ENCODE measurements around the gene SLC29A2. TPM values are rescaled to one million over a fixed set of nuclear protein-coding genes. Genes with fewer than 3 reads are reported as not detected.
A peak's percentile ranks its signal among the peaks of the same experiment; 100 is the strongest.

The SLC29A2 gene
- total RNA-seq (10 to 100 TPM; 16.2 to 22.8 TPM), polyA plus RNA-seq (ENCODE audit: insufficient read length in 6 of 6) (10 to 100 TPM in 1 of 6 donors, 1 to 10 TPM in 5; 7.4 to 10.9 (median 8.9) TPM)
- long read RNA-seq, donor 1: 0 reads
- long read RNA-seq, donor 2: 0 reads
- long read RNA-seq, donor 3, partial matches to known transcripts: 0 of 2 reads
- long read RNA-seq, donor 3, other reads (novel, unspliced or antisense): 0 of 2 reads
- long read RNA-seq, donor 4, partial matches to known transcripts: 0 of 3 reads
- long read RNA-seq, donor 4, other reads (novel, unspliced or antisense): 1 of 3 reads
- long read RNA-seq, donor 5, partial matches to known transcripts: 0 of 2 reads
- long read RNA-seq, donor 5, other reads (novel, unspliced or antisense): 0 of 2 reads
- long read RNA-seq, donor 6: 0 reads
- long read RNA-seq, donor 7, partial matches to known transcripts: 0 of 2 reads
- long read RNA-seq, donor 7, other reads (novel, unspliced or antisense): 0 of 2 reads
- long read RNA-seq, donor 8, partial matches to known transcripts: 0 of 2 reads
- long read RNA-seq, donor 8, other reads (novel, unspliced or antisense): 0 of 2 reads
- long read RNA-seq, donor 9: 0 reads
- long read RNA-seq, donor 10, partial matches to known transcripts: 4 of 11 reads
- long read RNA-seq, donor 10, other reads (novel, unspliced or antisense): 4 of 11 reads
- long read RNA-seq, donor 11, partial matches to known transcripts: 0 of 3 reads
- long read RNA-seq, donor 11, other reads (novel, unspliced or antisense): 0 of 3 reads
- long read RNA-seq, donor 12, partial matches to known transcripts: 0 of 1 reads
- long read RNA-seq, donor 12, other reads (novel, unspliced or antisense): 0 of 1 reads

- intact Hi-C loops (cut with DNase I): no loop called here
- peaks cover 0 to 55% of the 10 kb centered on the region in 2 donors for H3K27me3 ChIP-seq
Observed at GRCh38 chr11:66371627-66372415, at the start of gene SLC29A2. TSS of gene SLC29A2 (minus strand) at chr11:66371760. CDS start at chr11:66371591, 169 bp downstream.

GRCh38 chr11:66420671-66421476 lies 49.3 kb upstream of the SLC29A2 start, which contains the start of gene NPAS4:
TSS of gene NPAS4 (plus strand) at chr11:66421035. CDS start at chr11:66421180, 145 bp downstream.
- no peaks in the 10 kb centered on the region for H3K36me3 ChIP-seq
- no peak for ATAC-seq

More at GRCh38 chr11:66371627-66372415, at the start of gene SLC29A2:
- H3K27ac ChIP-seq: peak within 1 kb of the TSS; percentile 82 to 83
- DNase-seq (peak; percentile 46 to 95 (median 84)), ATAC-seq (peak; percentile 93)
- peaks cover 5 to 20% of the 10 kb centered on the region in 2 donors for H3K4me1 ChIP-seq
- no peaks in the 10 kb centered on the region for H3K9me3 ChIP-seq
- H3K36me3 ChIP-seq: peaks cover 0 to 5% of the 10 kb centered on the region in 2 donors
- TF ChIP-seq CTCF (IDR thresholded peaks at IDR 0.05): no peak
- peak within 1 kb of the TSS; percentile 65 to 66 for H3K4me3 ChIP-seq

GRCh38 chr11:66419825-66420224 lies 48.3 kb upstream of the SLC29A2 start:
- H3K4me1 ChIP-seq: peaks cover 0 to 4% of the 10 kb centered on the region in 2 donors
- peaks cover 13 to 63% of the 10 kb centered on the region in 2 donors for H3K27me3 ChIP-seq
- intact Hi-C loops (cut with DNase I): no loop called here
- ATAC-seq: no peak
- no peaks in the 10 kb centered on the region for H3K36me3 ChIP-seq
- H3K9me3 ChIP-seq: no peaks in the 10 kb centered on the region
- no peak for TF ChIP-seq CTCF (IDR thresholded peaks at IDR 0.05)
- H3K27ac ChIP-seq: no peak overlapping the region
- H3K4me3 ChIP-seq: no peak overlapping the region
- no peak for DNase-seq

More at GRCh38 chr11:66420671-66421476, 49.3 kb upstream of the SLC29A2 start, which contains the start of gene NPAS4:
- H3K4me3 ChIP-seq: no peak within 1 kb of the TSS
- H3K9me3 ChIP-seq: no peaks in the 10 kb centered on the region
- H3K27ac ChIP-seq: no peak within 1 kb of the TSS
- DNase-seq: no peak
- H3K4me1 ChIP-seq: peaks cover 0 to 4% of the 10 kb centered on the region in 2 donors
- H3K27me3 ChIP-seq: peaks cover 13 to 53% of the 10 kb centered on the region in 2 donors
- no peak for TF ChIP-seq CTCF (IDR thresholded peaks at IDR 0.05)
- intact Hi-C loops (cut with DNase I): no loop called here

GRCh38 chr11:66418986-66419308 lies 47.4 kb upstream of the SLC29A2 start:
- no peaks in the 10 kb centered on the region for H3K36me3 ChIP-seq
- H3K27me3 ChIP-seq: peaks cover 13 to 72% of the 10 kb centered on the region in 2 donors
- ATAC-seq (no peak), DNase-seq (no peak)
- no peak overlapping the region for H3K27ac ChIP-seq
- no peak for TF ChIP-seq CTCF (IDR thresholded peaks at IDR 0.05)
- intact Hi-C loops (cut with DNase I): no loop called here
- no peaks in the 10 kb centered on the region for H3K9me3 ChIP-seq
- no peak overlapping the region for H3K4me3 ChIP-seq
- peaks cover 0 to 4% of the 10 kb centered on the region in 2 donors for H3K4me1 ChIP-seq
